Measurements from ENCODE around the gene SAMD7.

GRCh38 chr3:169880576-169881250 is 30.7 kb upstream of the SAMD7 start:
- TF ChIP-seq, protein P1, sequence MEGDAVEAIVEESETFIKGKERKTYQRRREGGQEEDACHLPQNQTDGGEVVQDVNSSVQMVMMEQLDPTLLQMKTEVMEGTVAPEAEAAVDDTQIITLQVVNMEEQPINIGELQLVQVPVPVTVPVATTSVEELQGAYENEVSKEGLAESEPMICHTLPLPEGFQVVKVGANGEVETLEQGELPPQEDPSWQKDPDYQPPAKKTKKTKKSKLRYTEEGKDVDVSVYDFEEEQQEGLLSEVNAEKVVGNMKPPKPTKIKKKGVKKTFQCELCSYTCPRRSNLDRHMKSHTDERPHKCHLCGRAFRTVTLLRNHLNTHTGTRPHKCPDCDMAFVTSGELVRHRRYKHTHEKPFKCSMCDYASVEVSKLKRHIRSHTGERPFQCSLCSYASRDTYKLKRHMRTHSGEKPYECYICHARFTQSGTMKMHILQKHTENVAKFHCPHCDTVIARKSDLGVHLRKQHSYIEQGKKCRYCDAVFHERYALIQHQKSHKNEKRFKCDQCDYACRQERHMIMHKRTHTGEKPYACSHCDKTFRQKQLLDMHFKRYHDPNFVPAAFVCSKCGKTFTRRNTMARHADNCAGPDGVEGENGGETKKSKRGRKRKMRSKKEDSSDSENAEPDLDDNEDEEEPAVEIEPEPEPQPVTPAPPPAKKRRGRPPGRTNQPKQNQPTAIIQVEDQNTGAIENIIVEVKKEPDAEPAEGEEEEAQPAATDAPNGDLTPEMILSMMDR (IDR thresholded peaks at IDR 0.05; ENCODE audit: low read length) = no peak
- no peak for TF ChIP-seq EZH2 (IDR thresholded peaks at IDR 0.05; ENCODE audit: borderline replicate concordance, low read length)

Measured in OCI-LY1 (cell line).